T-cell (primary cell): ENCODE measurements around the gene C21orf91. TPM values are rescaled to one million over a fixed set of nuclear protein-coding genes. Genes with fewer than 3 reads are reported as not detected.

Experiments
- ATAC-seq, 4 experiments: fragments of 200-7000 bp in 3 of 4; fragments of 150-1000 bp in 1 of 4; cut with Tn5 transposase; replicated peaks in 1 of 4; 1 replicate in 3 of 4; 2 replicates in 1 of 4; pipeline ENCODE4 v1.10.0; 2021; ENCODE audit warnings: moderate library complexity in 3 of 4, mild to moderate bottlenecking in 2 of 4, moderate number of reproducible peaks in 1 of 4
- CTCF ChIA-PET, 2 donors: fragments of 300-600 bp; sonication (Branson Sonifier 250); formaldehyde crosslinking; loops; one replicate each; lab custom pipeline; 2022; ENCODE audit warnings: antibody characterized with exemption in 2 of 2; lab: Charles Lee
- POLR2A ChIA-PET, 2 donors: fragments of 300-600 bp; sonication (Branson Sonifier 250); formaldehyde crosslinking; loops; one replicate each; lab custom pipeline; 2022; ENCODE audit warnings: antibody characterized with exemption in 2 of 2; lab: Charles Lee
- DNase-seq, 35 experiments: peaks; one replicate each; pipeline versions ENCODE4 v3.0.0 to v3.0.0-alpha.2; 2013 to 2023
- H3K27ac ChIP-seq: one replicate; pipeline ENCODE4 v1.5.1; 2013; ENCODE audit warnings: low read length
- H3K27me3 ChIP-seq, 2 experiments: replicated peaks in 1 of 2; 1 replicate in 1 of 2; 2 replicates in 1 of 2; pipeline versions ENCODE4 v1.6.1 to v1.7.0; 2013; ENCODE audit warnings: low read length in 1 of 2, mixed read lengths in 1 of 2; ENCODE audit not compliant: control insufficient read depth in 2 of 2, insufficient read depth in 2 of 2; ENCODE audit errors: extremely low read depth in 1 of 2
- H3K36me3 ChIP-seq, 2 donors: 1 replicate in 1 of 2; 2 replicates in 1 of 2; pipeline versions ENCODE4 v1.6.1 to v1.7.0; 2013; ENCODE audit warnings: low read length in 1 of 2; ENCODE audit not compliant: control insufficient read depth in 2 of 2, insufficient read depth in 1 of 2; ENCODE audit errors: extremely low read depth in 1 of 2
- H3K4me1 ChIP-seq, 2 experiments: 1 replicate in 1 of 2; 2 replicates in 1 of 2; pipeline versions ENCODE4 v1.6.1 to v1.7.0; 2013; ENCODE audit warnings: low read length in 2 of 2, mixed read lengths in 1 of 2; ENCODE audit not compliant: insufficient read depth in 2 of 2, control insufficient read depth in 1 of 2; ENCODE audit errors: extremely low read depth in 1 of 2
- H3K4me3 ChIP-seq, 2 donors: 1 replicate in 1 of 2; 2 replicates in 1 of 2; pipeline versions ENCODE4 v1.5.1 to v1.7.0; 2013; ENCODE audit warnings: mild to moderate bottlenecking in 2 of 2, low read length in 1 of 2, moderate library complexity in 1 of 2; ENCODE audit not compliant: control insufficient read depth in 1 of 2; ENCODE audit errors: extremely low read depth in 1 of 2
- H3K9me3 ChIP-seq: 2 replicates; pipeline ENCODE4 v1.7.0; 2013
- H3K27ac Mint-ChIP-seq, 2 donors: one replicate each; pipeline ENCODE4 v1.8.0; 2020 to 2021; ENCODE audit warnings: mild to moderate bottlenecking in 2 of 2, mixed read lengths in 2 of 2
- H3K27me3 Mint-ChIP-seq, 2 donors: one replicate each; pipeline ENCODE4 v1.8.0; 2021 to 2022; ENCODE audit warnings: mixed read lengths in 2 of 2
- H3K36me3 Mint-ChIP-seq: one replicate; pipeline ENCODE4 v1.8.0; 2021; ENCODE audit warnings: mixed read lengths
- H3K4me1 Mint-ChIP-seq, 3 donors: one replicate each; pipeline ENCODE4 v1.8.0; 2020 to 2022; ENCODE audit warnings: mixed read lengths in 3 of 3, mild to moderate bottlenecking in 1 of 3
- H3K4me3 Mint-ChIP-seq, 3 donors: one replicate each; pipeline ENCODE4 v1.8.0; 2020 to 2022; ENCODE audit warnings: mild to moderate bottlenecking in 3 of 3, mixed read lengths in 3 of 3, moderate library complexity in 3 of 3
- H3K9me3 Mint-ChIP-seq, 3 donors: one replicate each; pipeline ENCODE4 v1.8.0; 2020 to 2022; ENCODE audit warnings: mixed read lengths in 3 of 3
- WGBS: methylation state at CpG from one replicate; pipeline ENCODE4 v1.1.5; 2013; ENCODE audit warnings: missing lambda C conversion rate; ENCODE audit not compliant: insufficient coverage; 5-methylcytosine and 5-hydroxymethylcytosine counted together
- total RNA-seq, 35 experiments: library from RNA in 6 of 35; stranded (reverse) in 6 of 35; fragments of 120-200 nt in 1 of 35; gene quantifications; one replicate each; pipeline versions ENCODE4 v1.2.1 to v1.2.4 and lab custom pipeline; 2013 to 2026

The C21orf91 gene
- total RNA-seq, 5 donors from 2014 or later (not counting 1 experiment from before 2014, with no cell fraction given): 41.1 to 52.6 (median 48.5) TPM

DNA sequence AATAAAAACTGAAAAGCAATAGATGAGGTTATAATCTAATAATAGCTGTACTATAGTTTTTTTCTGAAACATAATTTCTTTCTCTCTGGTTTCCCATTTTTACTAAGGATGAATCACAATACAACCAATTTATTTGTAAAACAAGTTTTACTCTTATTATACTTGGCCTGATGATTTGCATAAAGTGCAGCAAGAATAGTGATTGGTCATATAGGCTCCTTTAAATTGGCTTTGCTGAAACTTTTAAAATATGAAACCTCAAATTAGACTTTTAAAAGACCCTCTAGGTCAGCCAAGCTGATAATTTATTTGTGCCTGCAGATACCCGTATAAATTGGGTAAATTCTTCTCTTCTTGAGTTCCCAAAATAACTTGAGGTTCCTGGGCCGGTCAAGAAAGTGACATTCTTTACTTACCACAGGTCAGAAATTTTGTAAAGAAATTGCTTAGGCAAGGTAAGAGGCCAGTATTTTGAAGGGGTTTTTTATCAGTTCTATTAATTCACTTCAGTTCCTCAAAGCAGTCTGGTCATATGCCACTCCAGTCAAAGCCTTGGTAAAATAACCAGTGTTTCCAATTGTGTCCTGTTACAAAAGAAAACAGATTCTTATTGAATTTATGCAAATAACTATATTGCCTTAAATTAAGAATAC lies 76.1 kb downstream of the C21orf91 start:
- Mint-ChIP-seq H3K27ac (no peak overlapping the region), H3K27me3 (no peaks in the 10 kb centered on the region), H3K9me3 (peaks cover 0 to 12% (median 3%) of the 10 kb centered on the region in 3 donors), H3K4me3 (no peak overlapping the region), H3K4me1 (peaks cover 0 to 10% (median 5%) of the 10 kb centered on the region in 3 donors), H3K36me3 (peaks cover 5% of the 10 kb centered on the region)
- DNase-seq (no peak), ATAC-seq (no peak)
- H3K27ac ChIP-seq: no peak overlapping the region
- no peaks in the 10 kb centered on the region for H3K9me3 ChIP-seq
- H3K27me3 ChIP-seq: no peaks in the 10 kb centered on the region
- CTCF ChIA-PET: no interaction called here
- POLR2A ChIA-PET: no interaction called here
- no peaks in the 10 kb centered on the region for H3K4me1 ChIP-seq
- no CpG with 5 or more reads among the region's 2 CpGs for WGBS
- H3K36me3 ChIP-seq: no peaks in the 10 kb centered on the region
- H3K4me3 ChIP-seq: no peak overlapping the region

DNA sequence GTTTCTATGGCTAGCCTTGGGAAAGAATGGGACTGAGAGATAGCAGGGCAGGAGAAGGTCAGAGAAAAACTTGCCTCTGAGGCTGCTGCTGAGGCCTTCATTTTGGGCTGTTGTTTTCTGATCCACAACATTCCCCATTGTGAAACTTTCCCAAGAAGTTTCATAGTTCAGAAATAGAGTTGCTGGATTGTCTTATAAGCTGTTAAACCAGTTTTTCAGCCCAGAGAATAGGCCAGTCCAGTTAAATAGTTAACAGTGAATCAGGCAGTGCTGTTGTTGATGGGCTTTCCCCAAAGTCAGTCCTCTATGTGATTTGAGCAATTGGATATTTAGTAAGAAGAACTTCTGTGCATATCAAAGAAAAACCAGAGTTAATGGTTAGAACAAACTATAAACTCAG lies 77.0 kb downstream of the C21orf91 start:
- peaks cover 5% of the 10 kb centered on the region for H3K36me3 Mint-ChIP-seq
- H3K4me1 ChIP-seq: no peaks in the 10 kb centered on the region
- peaks cover 0 to 12% (median 3%) of the 10 kb centered on the region in 3 donors for H3K9me3 Mint-ChIP-seq
- H3K27ac ChIP-seq: no peak overlapping the region
- no peaks in the 10 kb centered on the region for H3K27me3 ChIP-seq
- CTCF ChIA-PET: no interaction called here
- no peaks in the 10 kb centered on the region for H3K9me3 ChIP-seq
- H3K4me3 ChIP-seq: no peak overlapping the region
- ATAC-seq (no peak), DNase-seq (no peak)
- no peak overlapping the region for H3K27ac Mint-ChIP-seq
- H3K27me3 Mint-ChIP-seq: peaks cover 0 to 1% of the 10 kb centered on the region in 2 donors
- POLR2A ChIA-PET: no interaction called here
- no peaks in the 10 kb centered on the region for H3K36me3 ChIP-seq
- H3K4me1 Mint-ChIP-seq: peaks cover 0 to 10% (median 5%) of the 10 kb centered on the region in 3 donors
- no peak overlapping the region for H3K4me3 Mint-ChIP-seq

Other genes starting within 250 kb of the C21orf91 start
- 10 to 100 TPM; 10.4 to 79.5 (median 17.6) TPM for gene BTG3, start 206.5 kb downstream of the C21orf91 start, total RNA-seq